Endothelial cell of hepatic sinusoid (primary cell): ENCODE results near the gene SMG6.
"Not testable (repeated sequence)": the region's sequence is repeated elsewhere in the genome, so short reads cannot be mapped to it uniquely, and the experiment has no call there.

ENCODE experiments used
- in situ Hi-C: cut with HindIII; loops from 2 replicates; pipeline ENCODE4 v1.10.0; 2017; ENCODE audit warnings: low sequenced_read_pairs

SMG6 gene

GRCh38 chr17:2184993-2185931 is 118.3 kb downstream of the SMG6 start:
- in situ Hi-C loops = no loop called here

GRCh38 chr17:2183346-2183745 is 120.2 kb downstream of the SMG6 start:
- in situ Hi-C loops = no loop called here

GRCh38 chr17:2181897-2182448 is 121.6 kb downstream of the SMG6 start:
- in situ Hi-C loops = no loop called here

- in situ Hi-C loops = no loop called here
Measured at GRCh38 chr17:2181206-2181896, 122.2 kb downstream of the SMG6 start.

GRCh38 chr17:2180768-2181167 is 122.8 kb downstream of the SMG6 start:
- in situ Hi-C loops = no loop called here

- in situ Hi-C loops = no loop called here
Measured at GRCh38 chr17:2179615-2180295, 123.8 kb downstream of the SMG6 start.

- in situ Hi-C loops = no loop called here
Measured at GRCh38 chr17:2178798-2179501, 124.6 kb downstream of the SMG6 start.

GRCh38 chr17:2177235-2177811 is 126.3 kb downstream of the SMG6 start:
- in situ Hi-C loops = no loop called here

- in situ Hi-C loops = no loop called here
Measured at GRCh38 chr17:2176499-2177169, 127.0 kb downstream of the SMG6 start.

- in situ Hi-C loops = no loop called here
Measured at GRCh38 chr17:2175294-2175628, 128.3 kb downstream of the SMG6 start.

GRCh38 chr17:2174468-2175293 is 128.9 kb downstream of the SMG6 start:
- in situ Hi-C loops = loop anchor here (5.0 kb wide), 1 partner anchor 107 kb away; no protein-coding TSS in a partner anchor

- in situ Hi-C loops = loop anchor here (5.0 kb wide), 1 partner anchor 107 kb away; no protein-coding TSS in a partner anchor
Measured at GRCh38 chr17:2174014-2174413, 129.6 kb downstream of the SMG6 start.

GRCh38 chr17:2172999-2173398 is 130.6 kb downstream of the SMG6 start:
- in situ Hi-C loops = loop anchor here (5.0 kb wide), 1 partner anchor 106 kb away; no protein-coding TSS in a partner anchor

GRCh38 chr17:2172077-2172851 is 131.3 kb downstream of the SMG6 start:
- in situ Hi-C loops = loop anchor here (5.0 kb wide), 1 partner anchor 105 kb away; no protein-coding TSS in a partner anchor

GRCh38 chr17:2171702-2172076 is 131.9 kb downstream of the SMG6 start:
- in situ Hi-C loops = loop anchor here (5.0 kb wide), 1 partner anchor 104 kb away; no protein-coding TSS in a partner anchor

- in situ Hi-C loops = loop anchor here (5.0 kb wide), 1 partner anchor 103 kb away; no protein-coding TSS in a partner anchor
Measured at GRCh38 chr17:2170023-2170422, 133.6 kb downstream of the SMG6 start.

- in situ Hi-C loops = not testable (repeated sequence)
Measured at GRCh38 chr17:2165723-2166122, 137.9 kb downstream of the SMG6 start.

GRCh38 chr17:2158396-2158780 is 145.2 kb downstream of the SMG6 start:
- in situ Hi-C loops = no loop called here
